DND-41 (cell line): Measurements from ENCODE around the gene ATF4.

Experiments used
- ATAC-seq: fragments of 200-7000 bp; cut with Tn5 transposase; 3 replicates; pipeline ENCODE4 v1.9.1; 2021; ENCODE audit warnings: low read depth; ENCODE audit not compliant: insufficient read depth
- DNase-seq: peaks from one replicate; pipeline ENCODE4 v3.0.0-alpha.2; 2020
- H2AFZ ChIP-seq: 2 replicates; pipeline ENCODE4 v1.6.0; 2012; ENCODE audit warnings: low read depth, low read length
- H3K27ac ChIP-seq: 2 replicates; pipeline ENCODE4 v1.5.1; 2012; ENCODE audit warnings: low read length, inconsistent platforms
- H3K27me3 ChIP-seq: fragments of 200-600 bp; sonication (generic); 2 replicates; pipeline ENCODE4 v1.6.0; 2012; ENCODE audit warnings: low read length, mild to moderate bottlenecking, inconsistent platforms; ENCODE audit not compliant: insufficient read depth, poor library complexity
- H3K36me3 ChIP-seq: 2 replicates; pipeline ENCODE4 v1.5.1; 2012; ENCODE audit warnings: low read length, inconsistent platforms; ENCODE audit not compliant: insufficient read depth
- H3K4me1 ChIP-seq: 2 replicates; pipeline ENCODE4 v1.5.1; 2012; ENCODE audit warnings: mild to moderate bottlenecking, low read length; ENCODE audit not compliant: insufficient read depth
- H3K4me2 ChIP-seq: 2 replicates; pipeline ENCODE4 v1.6.0; 2012; ENCODE audit warnings: mild to moderate bottlenecking, moderate library complexity, low read length, inconsistent platforms; ENCODE audit not compliant: insufficient read depth
- H3K4me3 ChIP-seq, 2 experiments: fragments of 200-600 bp in 1 of 2; shearing (Covaris generic) in 1 of 2; 2 replicates each; pipeline ENCODE4 v1.5.1; 2012 to 2016; ENCODE audit warnings: inconsistent platforms in 2 of 2, low read length in 2 of 2, mild to moderate bottlenecking in 2 of 2, low read depth in 1 of 2, moderate library complexity in 1 of 2
- H3K79me2 ChIP-seq: 2 replicates; pipeline ENCODE4 v1.6.0; 2012; ENCODE audit warnings: low read length, inconsistent platforms; ENCODE audit not compliant: insufficient read depth
- H3K9ac ChIP-seq: 2 replicates; pipeline ENCODE4 v1.6.0; 2012; ENCODE audit warnings: low read depth, mild to moderate bottlenecking, inconsistent platforms, low read length, moderate library complexity
- H3K9me3 ChIP-seq: 2 replicates; pipeline ENCODE4 v1.5.1; 2012; ENCODE audit warnings: low read length, moderate library complexity, mild to moderate bottlenecking, inconsistent platforms; ENCODE audit not compliant: insufficient read depth, severe bottlenecking
- H4K20me1 ChIP-seq: 2 replicates; pipeline ENCODE4 v1.6.0; 2012; ENCODE audit warnings: low read length; ENCODE audit not compliant: insufficient read depth
- EZH2 ChIP-seq: IDR thresholded peaks from 3 replicates; pipeline ENCODE4 v1.6.1; 2012; ENCODE audit warnings: borderline replicate concordance, low read depth, mild to moderate bottlenecking, moderate library complexity, low read length, inconsistent platforms; ENCODE audit not compliant: severe bottlenecking
- TF ChIP-seq, protein P1 (sequence below): IDR thresholded peaks from 2 replicates; pipeline ENCODE4 v1.5.1; 2012; ENCODE audit warnings: borderline replicate concordance, low read length, moderate library complexity, mild to moderate bottlenecking; ENCODE audit not compliant: poor library complexity, severe bottlenecking; ENCODE audit errors: extremely low read depth

ATF4 gene

DNA sequence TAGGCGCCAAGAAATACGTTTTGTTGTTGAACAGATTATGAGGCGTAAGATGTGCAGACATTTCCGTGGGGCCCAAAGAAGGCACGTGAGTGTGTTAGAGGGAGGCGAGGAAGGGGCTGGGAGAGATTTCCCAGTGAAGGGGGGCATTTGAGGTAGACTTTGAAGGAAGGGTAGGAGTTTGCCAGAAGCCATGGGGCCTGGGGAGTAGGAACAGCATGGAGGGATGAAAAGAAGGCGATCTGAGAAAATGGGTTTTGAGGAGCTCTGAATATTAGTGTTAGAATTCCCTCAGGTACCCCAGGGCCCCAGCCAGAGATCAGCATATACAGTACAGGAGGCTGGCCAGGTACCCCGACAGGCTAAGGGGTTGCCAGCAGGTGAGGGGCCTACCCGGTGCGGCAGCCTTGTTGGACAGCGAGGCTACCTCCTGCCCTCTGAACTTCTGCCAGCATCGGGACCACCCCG lies 18.7 kb upstream of the ATF4 start:
- H3K4me3 ChIP-seq, result peak overlapping the region; percentile 94 to 95; a peak in 3 of 4 replicates
- H3K9me3 ChIP-seq, result no peaks in the 10 kb centered on the region
- peak overlapping the region; percentile 83 for H3K9ac ChIP-seq
- H4K20me1 ChIP-seq, result peaks cover 25% of the 10 kb centered on the region; the same call in 1 of the 2 replicates
- H2AFZ ChIP-seq, result peak overlapping the region; percentile 84
- ATAC-seq (no peak), DNase-seq (no peak)
- H3K4me2 ChIP-seq, result peak overlapping the region; percentile 99
- peaks cover 34% of the 10 kb centered on the region for H3K36me3 ChIP-seq
- TF ChIP-seq, protein P1, sequence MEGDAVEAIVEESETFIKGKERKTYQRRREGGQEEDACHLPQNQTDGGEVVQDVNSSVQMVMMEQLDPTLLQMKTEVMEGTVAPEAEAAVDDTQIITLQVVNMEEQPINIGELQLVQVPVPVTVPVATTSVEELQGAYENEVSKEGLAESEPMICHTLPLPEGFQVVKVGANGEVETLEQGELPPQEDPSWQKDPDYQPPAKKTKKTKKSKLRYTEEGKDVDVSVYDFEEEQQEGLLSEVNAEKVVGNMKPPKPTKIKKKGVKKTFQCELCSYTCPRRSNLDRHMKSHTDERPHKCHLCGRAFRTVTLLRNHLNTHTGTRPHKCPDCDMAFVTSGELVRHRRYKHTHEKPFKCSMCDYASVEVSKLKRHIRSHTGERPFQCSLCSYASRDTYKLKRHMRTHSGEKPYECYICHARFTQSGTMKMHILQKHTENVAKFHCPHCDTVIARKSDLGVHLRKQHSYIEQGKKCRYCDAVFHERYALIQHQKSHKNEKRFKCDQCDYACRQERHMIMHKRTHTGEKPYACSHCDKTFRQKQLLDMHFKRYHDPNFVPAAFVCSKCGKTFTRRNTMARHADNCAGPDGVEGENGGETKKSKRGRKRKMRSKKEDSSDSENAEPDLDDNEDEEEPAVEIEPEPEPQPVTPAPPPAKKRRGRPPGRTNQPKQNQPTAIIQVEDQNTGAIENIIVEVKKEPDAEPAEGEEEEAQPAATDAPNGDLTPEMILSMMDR, result no peak
- TF ChIP-seq EZH2, result no peak
- no peaks in the 10 kb centered on the region for H3K27me3 ChIP-seq
- peak overlapping the region; percentile 49 for H3K27ac ChIP-seq
- peaks cover 34% of the 10 kb centered on the region for H3K4me1 ChIP-seq
- peaks cover 45% of the 10 kb centered on the region for H3K79me2 ChIP-seq

DNA sequence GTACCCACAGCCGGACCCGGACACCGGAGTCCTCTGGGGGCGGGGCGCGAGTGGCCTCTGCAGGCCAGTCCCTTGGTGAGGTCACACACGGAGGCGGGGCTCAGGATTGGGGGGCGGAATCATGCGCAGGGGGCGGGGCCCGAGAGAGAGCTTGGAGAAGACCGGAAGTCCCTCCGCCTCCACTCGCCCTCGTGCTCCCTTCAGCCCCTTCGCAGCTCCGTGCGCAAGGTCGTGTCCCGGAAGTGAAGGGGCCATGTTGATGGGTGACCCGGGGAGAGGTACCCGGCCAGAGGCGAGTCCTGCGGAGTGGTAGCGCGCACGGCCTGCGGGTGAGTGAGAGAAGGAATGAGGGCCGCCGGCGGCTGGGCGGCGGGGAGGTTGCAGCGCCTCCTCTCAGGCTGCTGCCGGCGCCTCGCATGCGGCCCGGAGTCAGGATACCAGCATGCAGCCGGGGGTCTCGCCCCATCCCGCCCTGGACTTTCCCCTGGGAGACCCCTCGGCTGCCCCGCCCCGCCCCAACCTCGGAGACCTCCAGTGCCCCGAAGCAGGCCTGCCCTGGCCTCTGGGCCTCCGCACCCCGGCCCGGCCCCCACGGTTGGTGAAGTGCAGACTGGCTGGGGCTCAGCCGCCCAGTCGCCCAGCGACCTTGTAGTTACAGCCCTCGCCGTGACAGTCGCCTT lies 18.1 kb upstream of the ATF4 start, which contains the start of gene MIEF1:
TSS of gene MIEF1 (plus strand) at position 182 of the 680 bp plus-strand sequence. CDS start 9,005 bp downstream, outside the sequence.
- H3K36me3 ChIP-seq, result peaks cover 39% of the 10 kb centered on the region
- peak within 1 kb of the TSS; percentile 83 for H3K9ac ChIP-seq
- peak within 1 kb of the TSS; percentile 84 for H2AFZ ChIP-seq
- H3K79me2 ChIP-seq, result peaks cover 49% of the 10 kb centered on the region
- H3K4me1 ChIP-seq, result peaks cover 34% of the 10 kb centered on the region
- H3K27me3 ChIP-seq, result no peaks in the 10 kb centered on the region
- DNase-seq (peak; percentile 93), ATAC-seq (peak; percentile 98)
- peak within 1 kb of the TSS; percentile 99 for H3K4me2 ChIP-seq
- no peaks in the 10 kb centered on the region for H3K9me3 ChIP-seq
- no peak for TF ChIP-seq EZH2
- TF ChIP-seq, protein P1, result no peak
- peak within 1 kb of the TSS; percentile 76 for H3K27ac ChIP-seq
- peaks cover 25% of the 10 kb centered on the region; the same call in 1 of the 2 replicates for H4K20me1 ChIP-seq
- H3K4me3 ChIP-seq, result peak within 1 kb of the TSS; percentile 94 to 95

DNA sequence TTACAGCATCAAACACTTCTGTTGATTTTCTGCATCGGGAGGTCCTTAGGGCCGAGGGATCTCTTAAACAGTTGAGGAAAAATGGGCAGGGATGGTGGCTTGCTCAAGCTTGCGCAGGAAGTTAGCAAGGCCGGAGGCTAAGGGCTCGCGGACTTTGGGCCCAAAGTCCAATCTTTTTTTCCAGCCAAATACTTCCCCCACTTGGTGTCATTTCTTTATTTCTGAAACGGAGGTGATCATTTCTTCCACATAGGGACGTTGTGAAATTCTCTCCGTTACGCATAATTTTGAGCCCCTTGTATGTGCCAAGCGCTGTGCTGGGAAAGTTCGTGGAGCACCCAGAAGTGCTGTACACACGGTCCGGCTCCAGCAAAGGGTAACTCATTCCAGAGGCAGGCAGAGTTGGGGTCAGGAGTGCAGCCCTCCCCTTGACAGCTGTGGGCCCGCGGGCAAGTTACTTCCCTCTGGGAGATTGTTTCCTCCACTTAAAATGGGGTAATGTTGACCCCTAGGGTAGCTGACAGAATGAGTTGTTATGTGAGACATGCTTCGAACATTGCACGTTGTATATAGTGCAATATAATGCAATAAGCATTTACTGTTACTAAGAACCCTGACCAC lies 17.5 kb upstream of the ATF4 start:
- H3K4me3 ChIP-seq, result peak overlapping the region; percentile 94 to 95
- ATAC-seq, result no peak
- no peaks in the 10 kb centered on the region for H3K27me3 ChIP-seq
- peak overlapping the region; percentile 99 for H3K4me2 ChIP-seq
- H3K36me3 ChIP-seq, result peaks cover 42% of the 10 kb centered on the region
- peaks cover 55% of the 10 kb centered on the region for H3K79me2 ChIP-seq
- peak overlapping the region; percentile 84 for H2AFZ ChIP-seq
- peaks cover 34% of the 10 kb centered on the region for H3K4me1 ChIP-seq
- H3K9ac ChIP-seq, result peak overlapping the region; percentile 83
- DNase-seq, result no peak
- no peaks in the 10 kb centered on the region for H3K9me3 ChIP-seq
- peak overlapping the region; percentile 76 for H3K27ac ChIP-seq
- TF ChIP-seq, protein P1, result no peak
- no peak for TF ChIP-seq EZH2
- peaks cover 27% of the 10 kb centered on the region; the same call in 1 of the 2 replicates for H4K20me1 ChIP-seq
